AG09319 (cell line): Measurements from ENCODE around the gene PADI3.
A peak's percentile ranks its signal among the peaks of the same experiment; 100 is the strongest.

Experiments
- DNase-seq: peaks from one replicate; pipeline ENCODE4 v3.0.0-alpha.2; 2010; ENCODE audit warnings: low read depth; ENCODE audit errors: extremely low read depth
- CTCF ChIP-seq: IDR thresholded peaks from 2 replicates; pipeline ENCODE4 v1.5.1; 2011; ENCODE audit warnings: low read depth, mild to moderate bottlenecking, inconsistent platforms, low read length, moderate library complexity

The PADI3 gene

GRCh38 chr1:17251246-17251645 lies 2.3 kb downstream of the PADI3 start:
- no peak for DNase-seq
- no peak for TF ChIP-seq CTCF

GRCh38 chr1:17251701-17252376 lies 2.9 kb downstream of the PADI3 start:
- no peak for TF ChIP-seq CTCF
- DNase-seq, result no peak

- no peak for DNase-seq
- TF ChIP-seq CTCF, result no peak
These were observed 6.4 kb downstream of the PADI3 start for GRCh38 chr1:17255336-17255735.

GRCh38 chr1:17258116-17258757 lies 9.3 kb downstream of the PADI3 start:
- DNase-seq, result peak; percentile 59
- TF ChIP-seq CTCF, result no peak

- TF ChIP-seq CTCF, result no peak
- DNase-seq, result no peak
These were observed 9.8 kb downstream of the PADI3 start for GRCh38 chr1:17258758-17259130.

GRCh38 chr1:17259233-17259873 lies 10.5 kb downstream of the PADI3 start:
- TF ChIP-seq CTCF, result no peak
- DNase-seq, result no peak

GRCh38 chr1:17260264-17260663 lies 11.4 kb downstream of the PADI3 start:
- no peak for TF ChIP-seq CTCF
- no peak for DNase-seq
